ENCODE results near the gene PTPRK.

DNA sequence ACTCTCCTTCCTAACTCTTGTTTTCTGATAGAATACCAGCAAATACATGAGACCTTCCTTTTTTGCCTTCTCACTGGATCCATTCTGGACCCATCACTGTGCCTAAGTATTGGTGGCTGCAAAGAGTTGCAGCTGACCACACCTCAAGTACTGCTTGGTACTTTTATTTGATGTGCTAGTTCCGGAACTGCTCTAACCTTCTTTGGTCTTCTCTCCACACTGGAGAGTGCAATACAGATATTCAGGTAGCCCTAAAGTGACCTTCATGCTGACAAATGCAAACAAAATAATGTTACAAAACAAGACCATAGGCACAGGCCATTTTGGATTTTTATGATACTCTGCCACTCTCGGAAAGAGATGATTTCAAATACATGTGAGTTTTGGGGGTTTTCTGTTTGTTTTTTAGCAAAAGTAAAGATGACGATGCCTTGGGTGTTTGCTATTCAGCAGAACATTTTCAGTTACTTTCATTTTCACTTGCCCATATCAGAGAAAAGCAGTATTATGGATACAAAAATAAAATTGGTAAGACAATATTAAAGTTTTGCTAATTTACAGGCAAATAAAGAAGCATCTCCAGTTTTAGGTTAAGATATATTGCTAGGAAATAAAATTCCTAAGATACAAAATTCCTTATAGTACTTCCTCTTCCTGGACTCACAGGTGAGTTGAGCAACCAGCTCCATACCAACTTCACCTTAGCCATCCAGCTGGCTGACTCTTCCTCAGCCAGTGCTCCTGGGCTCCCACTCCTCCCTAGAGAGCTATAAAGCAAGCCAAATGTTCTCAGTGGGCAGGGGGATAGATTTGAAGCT, 42.0 kb downstream of the PTPRK start:
- TF ChIP-seq, protein P1, sequence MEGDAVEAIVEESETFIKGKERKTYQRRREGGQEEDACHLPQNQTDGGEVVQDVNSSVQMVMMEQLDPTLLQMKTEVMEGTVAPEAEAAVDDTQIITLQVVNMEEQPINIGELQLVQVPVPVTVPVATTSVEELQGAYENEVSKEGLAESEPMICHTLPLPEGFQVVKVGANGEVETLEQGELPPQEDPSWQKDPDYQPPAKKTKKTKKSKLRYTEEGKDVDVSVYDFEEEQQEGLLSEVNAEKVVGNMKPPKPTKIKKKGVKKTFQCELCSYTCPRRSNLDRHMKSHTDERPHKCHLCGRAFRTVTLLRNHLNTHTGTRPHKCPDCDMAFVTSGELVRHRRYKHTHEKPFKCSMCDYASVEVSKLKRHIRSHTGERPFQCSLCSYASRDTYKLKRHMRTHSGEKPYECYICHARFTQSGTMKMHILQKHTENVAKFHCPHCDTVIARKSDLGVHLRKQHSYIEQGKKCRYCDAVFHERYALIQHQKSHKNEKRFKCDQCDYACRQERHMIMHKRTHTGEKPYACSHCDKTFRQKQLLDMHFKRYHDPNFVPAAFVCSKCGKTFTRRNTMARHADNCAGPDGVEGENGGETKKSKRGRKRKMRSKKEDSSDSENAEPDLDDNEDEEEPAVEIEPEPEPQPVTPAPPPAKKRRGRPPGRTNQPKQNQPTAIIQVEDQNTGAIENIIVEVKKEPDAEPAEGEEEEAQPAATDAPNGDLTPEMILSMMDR (conservative IDR thresholded peaks at IDR 0.05; ENCODE audit: low read depth in 2 of 2) = no peak
- no peak for TF ChIP-seq EZH2 (IDR thresholded peaks at IDR 0.05; ENCODE audit: low read depth, unreplicated experiment)
